WTC11 (cell line): Measurements from ENCODE around the gene ZNF74.

Experiments used
- CREB1 ChIP-seq: sonication (generic); formaldehyde crosslinking; IDR thresholded peaks from 2 replicates; pipeline ENCODE4 v1.8.0; 2023; ENCODE audit warnings: mild to moderate bottlenecking, missing genetic modification reagents
- TCF7 ChIP-seq: sonication (generic); formaldehyde crosslinking; IDR thresholded peaks from 2 replicates; pipeline ENCODE4 v1.8.0; 2022; ENCODE audit warnings: mild to moderate bottlenecking, low read depth, missing genetic modification reagents, moderate library complexity
- ZNF121 ChIP-seq: sonication (generic); formaldehyde crosslinking; IDR thresholded peaks from 2 replicates; pipeline ENCODE4 v1.8.0; 2023; ENCODE audit warnings: missing genetic modification reagents

GRCh38 chr22:20430720-20431510 is 37.0 kb downstream of the ZNF74 start:
- no peak for TF ChIP-seq ZNF121 (CRISPR knock-in tag)
- no peak for TF ChIP-seq CREB1 (CRISPR knock-in tag)
- no peak for TF ChIP-seq TCF7 (CRISPR knock-in tag)
